Muscle layer of duodenum (tissue), 2 donors: ENCODE results near the gene TIMM13.

Experiments used
- H3K27ac ChIP-seq: one replicate; pipeline ENCODE4 v1.7.0; 2013; ENCODE audit warnings: mild to moderate bottlenecking, low read length
- H3K27me3 ChIP-seq: one replicate; pipeline ENCODE4 v1.7.0; 2013; ENCODE audit warnings: low read depth, mild to moderate bottlenecking, control low read depth, low read length
- H3K36me3 ChIP-seq, 2 donors: one replicate each; pipeline ENCODE4 v1.7.0; 2013; ENCODE audit warnings: low read length in 2 of 2, control low read depth in 1 of 2, mild to moderate bottlenecking in 1 of 2; ENCODE audit not compliant: insufficient read depth in 2 of 2, control insufficient read depth in 1 of 2
- H3K4me1 ChIP-seq, 2 donors: one replicate each; pipeline ENCODE4 v1.7.0; 2013; ENCODE audit warnings: low read length in 2 of 2, mild to moderate bottlenecking in 2 of 2, control low read depth in 1 of 2, moderate library complexity in 1 of 2; ENCODE audit not compliant: insufficient read depth in 2 of 2, control insufficient read depth in 1 of 2
- H3K4me3 ChIP-seq, 2 donors: one replicate each; pipeline ENCODE4 v1.7.0; 2013; ENCODE audit warnings: low read length in 2 of 2, low read depth in 1 of 2, mild to moderate bottlenecking in 1 of 2
- H3K9me3 ChIP-seq, 2 donors: one replicate each; pipeline ENCODE4 v1.7.0; 2013; ENCODE audit warnings: low read length in 2 of 2, control low read depth in 1 of 2, mild to moderate bottlenecking in 1 of 2; ENCODE audit not compliant: control insufficient read depth in 1 of 2
- donor health status: healthy.

Gene TIMM13

GRCh38 chr19:2385053-2385721 lies 42.2 kb downstream of the TIMM13 start:
- Histone ChIP-seq H3K27ac (no peak overlapping the region), H3K36me3 (no peaks in the 10 kb centered on the region), H3K4me1 (peaks cover 0 to 9% of the 10 kb centered on the region in 2 donors), H3K9me3 (peaks cover 5% of the 10 kb centered on the region in 2 donors), H3K27me3 (no peaks in the 10 kb centered on the region), H3K4me3 (no peak overlapping the region)

GRCh38 chr19:2382530-2383222 lies 44.7 kb downstream of the TIMM13 start:
- H3K4me1 ChIP-seq, result peaks cover 0 to 9% of the 10 kb centered on the region in 2 donors
- H3K27me3 ChIP-seq, result no peaks in the 10 kb centered on the region
- H3K27ac ChIP-seq, result no peak overlapping the region
- H3K9me3 ChIP-seq, result peaks cover 5% of the 10 kb centered on the region in 2 donors
- no peaks in the 10 kb centered on the region for H3K36me3 ChIP-seq
- H3K4me3 ChIP-seq, result no peak overlapping the region

DNA sequence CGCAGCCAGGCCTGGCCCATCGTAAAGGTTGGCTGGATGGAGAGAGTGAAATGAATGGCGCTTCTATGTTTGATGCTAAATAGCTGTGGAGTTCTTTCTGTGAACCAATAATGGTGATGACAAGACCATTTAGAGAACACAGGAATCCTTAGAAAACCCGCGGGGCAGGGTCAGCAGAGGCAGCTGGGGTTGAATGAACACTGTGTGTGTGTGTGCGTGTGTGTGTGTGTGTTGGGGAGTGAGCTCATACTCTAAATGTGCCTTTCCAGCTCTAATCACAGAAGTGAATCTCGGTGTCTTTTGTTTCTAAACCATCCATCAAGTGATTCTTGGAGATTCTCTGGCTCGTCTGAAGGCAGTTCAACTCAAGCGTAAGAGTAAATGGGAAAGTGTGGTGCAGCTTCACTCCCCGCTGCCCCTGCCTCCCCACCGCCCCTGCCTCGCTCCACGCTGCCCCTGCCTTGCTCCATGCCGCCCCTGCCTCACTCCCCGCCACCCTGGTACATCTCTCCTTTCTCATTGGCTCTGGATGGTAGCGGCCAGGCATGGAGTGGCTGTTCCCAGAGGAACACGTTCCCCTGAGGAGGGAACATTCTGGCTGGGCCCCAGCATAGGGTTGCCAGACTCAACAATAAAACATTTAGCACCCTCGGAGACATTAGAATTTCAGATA lies 46.1 kb downstream of the TIMM13 start:
- H3K27me3 ChIP-seq, result no peaks in the 10 kb centered on the region
- no peak overlapping the region for H3K4me3 ChIP-seq
- peaks cover 0 to 9% of the 10 kb centered on the region in 2 donors for H3K4me1 ChIP-seq
- H3K9me3 ChIP-seq, result peaks cover 5% of the 10 kb centered on the region in 2 donors
- H3K27ac ChIP-seq, result no peak overlapping the region
- no peaks in the 10 kb centered on the region for H3K36me3 ChIP-seq

DNA sequence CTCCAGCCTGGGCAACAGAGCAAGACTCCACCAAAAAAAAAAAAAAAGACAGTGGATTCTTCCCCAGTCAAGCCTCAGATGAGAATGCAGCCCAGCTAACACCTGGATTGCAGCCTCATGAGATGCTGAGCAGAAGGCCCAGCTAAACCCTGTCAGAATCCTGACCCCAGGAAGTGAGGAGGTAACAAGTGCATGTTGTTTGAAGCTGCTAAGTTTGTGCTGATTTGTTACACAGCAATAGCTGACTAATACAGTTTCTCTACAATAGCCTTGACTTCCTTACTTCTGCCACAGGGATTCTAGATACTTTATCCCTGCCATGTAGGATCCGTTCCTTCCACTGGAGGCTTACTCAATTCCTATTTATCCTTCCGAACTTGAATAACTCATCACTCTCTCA lies 46.8 kb downstream of the TIMM13 start:
- H3K4me1 ChIP-seq, result peaks cover 0 to 9% of the 10 kb centered on the region in 2 donors
- H3K27ac ChIP-seq, result no peak overlapping the region
- H3K36me3 ChIP-seq, result no peaks in the 10 kb centered on the region
- H3K27me3 ChIP-seq, result no peaks in the 10 kb centered on the region
- no peak overlapping the region for H3K4me3 ChIP-seq
- peaks cover 5% of the 10 kb centered on the region in 2 donors for H3K9me3 ChIP-seq

DNA sequence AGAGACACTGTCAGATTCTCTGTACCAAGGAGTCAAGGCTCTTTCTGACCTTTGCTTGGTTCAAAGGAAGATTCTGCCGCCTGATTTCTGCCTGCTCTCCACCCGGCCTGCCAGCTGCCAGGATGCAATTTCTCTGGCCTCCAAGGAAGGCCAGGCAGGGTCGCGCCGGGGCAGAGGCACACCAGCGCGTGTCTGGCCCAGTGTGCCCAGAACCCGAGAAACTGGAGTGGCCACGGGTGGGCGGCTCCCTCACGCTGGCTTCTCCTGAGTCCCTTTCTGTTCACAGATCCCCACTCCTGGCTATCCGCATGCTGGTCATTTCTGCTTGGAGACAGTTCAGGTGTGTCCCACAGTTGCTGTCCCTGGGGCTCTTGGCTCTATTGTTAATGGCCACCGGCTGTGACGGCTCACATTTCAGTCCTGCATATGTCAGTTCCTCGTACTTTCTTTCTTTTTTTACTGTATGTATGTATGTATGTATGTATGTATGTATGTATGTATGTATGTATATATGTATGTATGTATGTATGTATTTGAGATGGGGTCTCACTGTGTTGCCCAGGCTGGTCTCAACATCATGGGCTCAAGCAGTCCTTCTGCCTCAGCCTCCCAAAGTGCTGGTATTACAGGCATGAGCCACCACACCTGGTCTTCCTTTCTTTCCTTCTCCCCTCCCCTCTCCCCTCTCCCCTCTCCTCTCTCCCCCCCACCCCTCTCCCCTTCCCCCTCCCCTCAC lies 50.4 kb downstream of the TIMM13 start:
- H3K4me1 ChIP-seq, result no peaks in the 10 kb centered on the region
- no peak overlapping the region for H3K4me3 ChIP-seq
- no peak overlapping the region for H3K27ac ChIP-seq
- no peaks in the 10 kb centered on the region for H3K27me3 ChIP-seq
- peaks cover 5% of the 10 kb centered on the region in 2 donors for H3K9me3 ChIP-seq
- no peaks in the 10 kb centered on the region for H3K36me3 ChIP-seq
